CD4-positive, alpha-beta T cell treated with Interleukin-2 at 100 ng/mL for 4 hours (primary cell): ENCODE measurements around the gene MAPK9.
"Not testable (repeated sequence)": the region's sequence is repeated elsewhere in the genome, so short reads cannot be mapped to it uniquely, and the experiment has no call there.

Experiments used
- DNase-seq: peaks from one replicate; pipeline ENCODE4 v3.0.0-alpha.2; 2020; ENCODE audit warnings: low spot score

Gene MAPK9

GRCh38 chr5:180326989-180327565 lies 35.2 kb upstream of the MAPK9 start:
- DNase-seq = no peak

GRCh38 chr5:180324601-180324950 lies 32.7 kb upstream of the MAPK9 start:
- DNase-seq = no peak

GRCh38 chr5:180323941-180324600 lies 32.2 kb upstream of the MAPK9 start:
- no peak for DNase-seq

GRCh38 chr5:180323160-180323559 lies 31.3 kb upstream of the MAPK9 start:
- DNase-seq = no peak

GRCh38 chr5:180318456-180319089 lies 26.7 kb upstream of the MAPK9 start:
- no peak for DNase-seq

- DNase-seq = no peak
Measured at GRCh38 chr5:180316586-180316985, 24.7 kb upstream of the MAPK9 start.

GRCh38 chr5:180315762-180316212 lies 23.9 kb upstream of the MAPK9 start:
- DNase-seq = peak; percentile 80

GRCh38 chr5:180313677-180314505 lies 22.0 kb upstream of the MAPK9 start:
- peak; percentile 35 for DNase-seq

GRCh38 chr5:180311216-180311615 lies 19.3 kb upstream of the MAPK9 start:
- DNase-seq = no peak

GRCh38 chr5:180306796-180307195 lies 14.9 kb upstream of the MAPK9 start:
- no peak for DNase-seq

- DNase-seq = no peak
Measured at GRCh38 chr5:180305481-180305880, 13.6 kb upstream of the MAPK9 start.

- DNase-seq = no peak
Measured at GRCh38 chr5:180304431-180305375, 12.8 kb upstream of the MAPK9 start.

- no peak for DNase-seq
Measured at GRCh38 chr5:180304016-180304292, 12.1 kb upstream of the MAPK9 start.

- DNase-seq = no peak
Measured at GRCh38 chr5:180303226-180304015, 11.5 kb upstream of the MAPK9 start.

GRCh38 chr5:180302256-180302655 lies 10.4 kb upstream of the MAPK9 start:
- no peak for DNase-seq

- DNase-seq = no peak
Measured at GRCh38 chr5:180301253-180301652, 9.4 kb upstream of the MAPK9 start.

GRCh38 chr5:180299526-180299925 lies 7.6 kb upstream of the MAPK9 start:
- no peak for DNase-seq

GRCh38 chr5:180299014-180299413 lies 7.1 kb upstream of the MAPK9 start:
- not testable (repeated sequence) for DNase-seq

GRCh38 chr5:180297587-180298282 lies 5.9 kb upstream of the MAPK9 start:
- DNase-seq = no peak

- DNase-seq = no peak
Measured at GRCh38 chr5:180296771-180297170, 4.9 kb upstream of the MAPK9 start.
